Natural killer cell (primary cell): ENCODE data around the gene HMCN1. TPM values are rescaled to one million over a fixed set of nuclear protein-coding genes. Genes with fewer than 3 reads are reported as not detected.

Source experiments
- ATAC-seq, 3 donors: fragments of 150-1000 bp in 2 of 3; fragments of 200-7000 bp in 1 of 3; cut with Tn5 transposase; 1 replicate in 1 of 3; 2 replicates in 2 of 3; pipeline ENCODE4 v1.10.0; 2021; ENCODE audit warnings: mild to moderate bottlenecking in 2 of 3, moderate library complexity in 2 of 3
- DNase-seq, 2 donors: peaks; one replicate each; pipeline versions ENCODE4 v3.0.0 to v3.0.0-alpha.2; 2013 to 2021; ENCODE audit warnings: mixed read lengths in 1 of 2
- H3K27ac ChIP-seq: one replicate; pipeline ENCODE4 v1.5.1; 2013; ENCODE audit warnings: mild to moderate bottlenecking, low read length
- H3K27me3 ChIP-seq: one replicate; pipeline ENCODE4 v1.6.1; 2013; ENCODE audit warnings: low read length; ENCODE audit not compliant: control insufficient read depth, insufficient read depth
- H3K36me3 ChIP-seq: one replicate; pipeline ENCODE4 v1.6.1; 2013; ENCODE audit warnings: low read length; ENCODE audit not compliant: control insufficient read depth, insufficient read depth
- H3K4me1 ChIP-seq: one replicate; pipeline ENCODE4 v1.6.1; 2013; ENCODE audit warnings: low read length; ENCODE audit not compliant: control insufficient read depth, insufficient read depth
- H3K4me3 ChIP-seq: one replicate; pipeline ENCODE4 v1.5.1; 2013; ENCODE audit warnings: low read length
- H3K9me3 ChIP-seq: one replicate; pipeline ENCODE4 v1.6.1; 2013; ENCODE audit warnings: low read length; ENCODE audit not compliant: control insufficient read depth, insufficient read depth
- H3K27ac Mint-ChIP-seq, 2 donors: one replicate each; pipeline ENCODE4 v1.8.0; 2022; ENCODE audit warnings: mild to moderate bottlenecking in 2 of 2, mixed read lengths in 2 of 2, moderate library complexity in 1 of 2
- H3K27me3 Mint-ChIP-seq, 2 donors: one replicate each; pipeline ENCODE4 v1.8.0; 2022; ENCODE audit warnings: low read depth in 2 of 2, mixed read lengths in 2 of 2
- H3K36me3 Mint-ChIP-seq: one replicate; pipeline ENCODE4 v1.8.0; 2022; ENCODE audit warnings: mixed read lengths
- H3K4me1 Mint-ChIP-seq, 2 donors: one replicate each; pipeline ENCODE4 v1.8.0; 2022; ENCODE audit warnings: mixed read lengths in 2 of 2
- H3K4me3 Mint-ChIP-seq: one replicate; pipeline ENCODE4 v1.8.0; 2022; ENCODE audit warnings: mild to moderate bottlenecking, moderate library complexity, mixed read lengths
- H3K9me3 Mint-ChIP-seq, 2 donors: one replicate each; pipeline ENCODE4 v1.8.0; 2022; ENCODE audit warnings: mixed read lengths in 2 of 2
- CTCF ChIP-seq: fragments of 200-600 bp; IDR thresholded peaks from one replicate; pipeline ENCODE4 v1.8.0; 2022; ENCODE audit warnings: antibody characterized with exemption
- WGBS: methylation state at CpG from one replicate; pipeline ENCODE4 v1.1.7; 2013; ENCODE audit warnings: missing lambda C conversion rate; ENCODE audit not compliant: insufficient coverage; 5-methylcytosine and 5-hydroxymethylcytosine counted together
- intact Hi-C: fragments of 100-400 bp; cut with micrococcal nuclease; formaldehyde crosslinking; loops from one replicate; pipeline ENCODE4 v1.14.2; 2022
- total RNA-seq, 4 donors: library from RNA; stranded (reverse); fragments of 120-200 nt in 1 of 4; gene quantifications; one replicate each; pipeline versions ENCODE4 v1.2.3 to v1.2.4, GENCODE V29; 2013 to 2022

The HMCN1 gene
- total RNA-seq, 3 donors from 2014 or later (not counting 1 experiment from before 2014, with no cell fraction given): 0.02 to 0.45 (median 0.39) TPM

- no peak overlapping the region for H3K27ac Mint-ChIP-seq
- no peaks in the 10 kb centered on the region for H3K4me1 ChIP-seq
- DNase-seq (no peak), ATAC-seq (no peak)
- no peaks in the 10 kb centered on the region for H3K36me3 ChIP-seq
- H3K9me3 Mint-ChIP-seq: no peaks in the 10 kb centered on the region
- H3K27me3 ChIP-seq: no peaks in the 10 kb centered on the region
- H3K9me3 ChIP-seq: no peaks in the 10 kb centered on the region
- no peak overlapping the region for H3K4me3 Mint-ChIP-seq
- TF ChIP-seq CTCF: no peak
- no peak overlapping the region for H3K27ac ChIP-seq
- intact Hi-C loops: no loop called here
- peaks cover 0 to 8% of the 10 kb centered on the region in 2 donors for H3K27me3 Mint-ChIP-seq
- no peak overlapping the region for H3K4me3 ChIP-seq
- H3K4me1 Mint-ChIP-seq: no peaks in the 10 kb centered on the region
- H3K36me3 Mint-ChIP-seq: no peaks in the 10 kb centered on the region
Observed at GRCh38 chr1:185840880-185841279, 106.7 kb downstream of the HMCN1 start.

GRCh38 chr1:185843297-185843869, 109.2 kb downstream of the HMCN1 start:
- no peak overlapping the region for H3K4me3 ChIP-seq
- Mint-ChIP-seq H3K27me3 (peaks cover 0 to 8% of the 10 kb centered on the region in 2 donors), H3K27ac (no peak overlapping the region), H3K4me1 (no peaks in the 10 kb centered on the region), H3K9me3 (no peaks in the 10 kb centered on the region), H3K36me3 (no peaks in the 10 kb centered on the region), H3K4me3 (no peak overlapping the region)
- 81% methylated on average over 3 of the region's 3 CpGs for WGBS
- no peaks in the 10 kb centered on the region for H3K9me3 ChIP-seq
- no peak for TF ChIP-seq CTCF
- H3K36me3 ChIP-seq: no peaks in the 10 kb centered on the region
- no peaks in the 10 kb centered on the region for H3K4me1 ChIP-seq
- DNase-seq (no peak), ATAC-seq (no peak)
- no peak overlapping the region for H3K27ac ChIP-seq
- intact Hi-C loops: no loop called here
- H3K27me3 ChIP-seq: no peaks in the 10 kb centered on the region

GRCh38 chr1:185843986-185844385, 109.8 kb downstream of the HMCN1 start:
- no peak for ATAC-seq
- H3K4me1 ChIP-seq: no peaks in the 10 kb centered on the region
- WGBS: no CpG with 5 or more reads among the region's 1 CpG
- Mint-ChIP-seq H3K27me3 (peaks cover 0 to 8% of the 10 kb centered on the region in 2 donors), H3K36me3 (no peaks in the 10 kb centered on the region), H3K4me1 (no peaks in the 10 kb centered on the region), H3K4me3 (no peak overlapping the region), H3K27ac (no peak overlapping the region), H3K9me3 (no peaks in the 10 kb centered on the region)
- DNase-seq: no peak
- no peaks in the 10 kb centered on the region for H3K36me3 ChIP-seq
- no peak for TF ChIP-seq CTCF
- intact Hi-C loops: no loop called here
- H3K9me3 ChIP-seq: no peaks in the 10 kb centered on the region
- no peak overlapping the region for H3K4me3 ChIP-seq
- H3K27me3 ChIP-seq: no peaks in the 10 kb centered on the region
- H3K27ac ChIP-seq: no peak overlapping the region
